ENCODE measurements around the gene WNK1. TPM values are rescaled to one million over a fixed set of nuclear protein-coding genes. Genes with fewer than 3 reads are reported as not detected.

The WNK1 gene
- total RNA-seq, 3 donors from 2014 or later: 173 to 192 (median 176) TPM

- Histone ChIP-seq H3K27me3 (no peaks in the 10 kb centered on the region), H3K4me1 (no peaks in the 10 kb centered on the region), H3K9me3 (peaks cover 0 to 7% of the 10 kb centered on the region in 2 donors), H3K4me3 (no peak overlapping the region), H3K36me3 (no peaks in the 10 kb centered on the region), H3K27ac (no peak overlapping the region)
- intact Hi-C loops (cut with DNase I; ENCODE audit: low total_unique reads): no loop called here
- no peak for DNase-seq (ENCODE audit: low spot score in 2 of 2)
- TF ChIP-seq POLR2A (IDR thresholded peaks at IDR 0.05) (no peak), POLR2AphosphoS5 (IDR thresholded peaks at IDR 0.05) (no peak), CTCF (IDR thresholded peaks at IDR 0.05) (no peak)
Measured at GRCh38 chr12:817941-818600, 65.7 kb downstream of the WNK1 start.

GRCh38 chr12:818733-819132 is 66.4 kb downstream of the WNK1 start:
- Histone ChIP-seq H3K4me3 (no peak overlapping the region), H3K9me3 (peaks cover 0 to 11% of the 10 kb centered on the region in 2 donors), H3K27ac (no peak overlapping the region), H3K27me3 (no peaks in the 10 kb centered on the region), H3K4me1 (no peaks in the 10 kb centered on the region), H3K36me3 (no peaks in the 10 kb centered on the region)
- TF ChIP-seq CTCF (IDR thresholded peaks at IDR 0.05) (no peak), POLR2AphosphoS5 (IDR thresholded peaks at IDR 0.05) (no peak), POLR2A (IDR thresholded peaks at IDR 0.05) (no peak)
- no peak for DNase-seq (ENCODE audit: low spot score in 2 of 2)
- intact Hi-C loops (cut with DNase I; ENCODE audit: low total_unique reads): no loop called here

- intact Hi-C loops (cut with DNase I; ENCODE audit: low total_unique reads): no loop called here
- no peaks in the 10 kb centered on the region for H3K36me3 ChIP-seq
- TF ChIP-seq POLR2AphosphoS5 (IDR thresholded peaks at IDR 0.05) (no peak), POLR2A (IDR thresholded peaks at IDR 0.05) (no peak), CTCF (IDR thresholded peaks at IDR 0.05) (no peak)
- H3K9me3 ChIP-seq: peaks cover 0 to 11% of the 10 kb centered on the region in 2 donors
- H3K4me3 ChIP-seq: no peak overlapping the region
- no peaks in the 10 kb centered on the region for H3K4me1 ChIP-seq
- no peaks in the 10 kb centered on the region for H3K27me3 ChIP-seq
- H3K27ac ChIP-seq: no peak overlapping the region
- DNase-seq (ENCODE audit: low spot score in 2 of 2): no peak
Measured at GRCh38 chr12:820336-820735, 68.0 kb downstream of the WNK1 start.

GRCh38 chr12:823028-823698 is 70.8 kb downstream of the WNK1 start:
- Histone ChIP-seq H3K9me3 (peaks cover 0 to 11% of the 10 kb centered on the region in 2 donors), H3K36me3 (no peaks in the 10 kb centered on the region), H3K27me3 (no peaks in the 10 kb centered on the region), H3K4me1 (no peaks in the 10 kb centered on the region), H3K4me3 (no peak overlapping the region), H3K27ac (no peak overlapping the region)
- no peak for DNase-seq (ENCODE audit: low spot score in 2 of 2)
- TF ChIP-seq CTCF (IDR thresholded peaks at IDR 0.05) (no peak), POLR2AphosphoS5 (IDR thresholded peaks at IDR 0.05) (no peak), POLR2A (IDR thresholded peaks at IDR 0.05) (no peak)
- intact Hi-C loops (cut with DNase I; ENCODE audit: low total_unique reads): no loop called here

GRCh38 chr12:826331-826730 is 74.0 kb downstream of the WNK1 start:
- Histone ChIP-seq H3K27ac (no peak overlapping the region), H3K4me1 (no peaks in the 10 kb centered on the region), H3K36me3 (no peaks in the 10 kb centered on the region), H3K4me3 (no peak overlapping the region), H3K9me3 (peaks cover 0 to 11% of the 10 kb centered on the region in 2 donors), H3K27me3 (no peaks in the 10 kb centered on the region)
- no peak for TF ChIP-seq POLR2A (IDR thresholded peaks at IDR 0.05)
- TF ChIP-seq POLR2AphosphoS5 (IDR thresholded peaks at IDR 0.05): no peak
- no peak for TF ChIP-seq CTCF (IDR thresholded peaks at IDR 0.05)
- intact Hi-C loops (cut with DNase I; ENCODE audit: low total_unique reads): no loop called here
- DNase-seq (ENCODE audit: low spot score in 2 of 2): no peak

Data from breast epithelium (tissue), 4 donors.